ENCODE results near the gene CD99. TPM values are rescaled to one million over a fixed set of nuclear protein-coding genes. Genes with fewer than 3 reads are reported as not detected.
A peak's percentile ranks its signal among the peaks of the same experiment; 100 is the strongest.

Gene CD99
- total RNA-seq, 1 experiment from 2014 or later = 77.9 TPM

- no peak overlapping the region for H3K27ac Mint-ChIP-seq
- H3K27me3 Mint-ChIP-seq (ENCODE audit: low read depth) = no peaks in the 10 kb centered on the region; the same call in 1 of the 2 replicates
- ChIA-PET POLR2A (no interaction called here), CTCF (no interaction called here)
- peaks cover 5% of the 10 kb centered on the region for H3K36me3 Mint-ChIP-seq
- H3K4me1 Mint-ChIP-seq = peaks cover 26% of the 10 kb centered on the region
- no peak for TF ChIP-seq CREB1 (CRISPR knock-in tag; IDR thresholded peaks at IDR 0.05)
- no peak for TF ChIP-seq SP1 (CRISPR knock-in tag; conservative IDR thresholded peaks at IDR 0.05)
- TF ChIP-seq, protein P1, sequence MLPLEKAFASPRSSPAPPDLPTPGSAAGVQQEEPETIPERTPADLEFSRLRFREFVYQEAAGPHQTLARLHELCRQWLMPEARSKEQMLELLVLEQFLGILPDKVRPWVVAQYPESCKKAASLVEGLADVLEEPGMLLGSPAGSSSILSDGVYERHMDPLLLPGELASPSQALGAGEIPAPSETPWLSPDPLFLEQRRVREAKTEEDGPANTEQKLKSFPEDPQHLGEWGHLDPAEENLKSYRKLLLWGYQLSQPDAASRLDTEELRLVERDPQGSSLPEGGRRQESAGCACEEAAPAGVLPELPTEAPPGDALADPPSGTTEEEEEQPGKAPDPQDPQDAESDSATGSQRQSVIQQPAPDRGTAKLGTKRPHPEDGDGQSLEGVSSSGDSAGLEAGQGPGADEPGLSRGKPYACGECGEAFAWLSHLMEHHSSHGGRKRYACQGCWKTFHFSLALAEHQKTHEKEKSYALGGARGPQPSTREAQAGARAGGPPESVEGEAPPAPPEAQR (CRISPR knock-in tag; IDR thresholded peaks at IDR 0.05) = no peak
- TF ChIP-seq GTF2I (CRISPR knock-in tag; conservative IDR thresholded peaks at IDR 0.05) = no peak
- TF ChIP-seq, protein P2, sequence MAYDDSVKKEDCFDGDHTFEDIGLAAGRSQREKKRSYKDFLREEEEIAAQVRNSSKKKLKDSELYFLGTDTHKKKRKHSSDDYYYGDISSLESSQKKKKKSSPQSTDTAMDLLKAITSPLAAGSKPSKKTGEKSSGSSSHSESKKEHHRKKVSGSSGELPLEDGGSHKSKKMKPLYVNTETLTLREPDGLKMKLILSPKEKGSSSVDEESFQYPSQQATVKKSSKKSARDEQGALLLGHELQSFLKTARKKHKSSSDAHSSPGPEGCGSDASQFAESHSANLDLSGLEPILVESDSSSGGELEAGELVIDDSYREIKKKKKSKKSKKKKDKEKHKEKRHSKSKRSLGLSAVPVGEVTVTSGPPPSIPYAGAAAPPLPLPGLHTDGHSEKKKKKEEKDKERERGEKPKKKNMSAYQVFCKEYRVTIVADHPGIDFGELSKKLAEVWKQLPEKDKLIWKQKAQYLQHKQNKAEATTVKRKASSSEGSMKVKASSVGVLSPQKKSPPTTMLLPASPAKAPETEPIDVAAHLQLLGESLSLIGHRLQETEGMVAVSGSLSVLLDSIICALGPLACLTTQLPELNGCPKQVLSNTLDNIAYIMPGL (CRISPR knock-in tag; IDR thresholded peaks at IDR 0.05) = no peak
- TF ChIP-seq FOXK1 (CRISPR knock-in tag; IDR thresholded peaks at IDR 0.05) = no peak
- no peak for TF ChIP-seq GRHL2 (CRISPR knock-in tag; IDR thresholded peaks at IDR 0.05; ENCODE audit: insufficient replicate concordance, severe bottlenecking)
- TF ChIP-seq ARID4B (CRISPR knock-in tag; IDR thresholded peaks at IDR 0.05; ENCODE audit: borderline replicate concordance) = no peak
- TF ChIP-seq ZNF121 (CRISPR knock-in tag; IDR thresholded peaks at IDR 0.05) = no peak
- TF ChIP-seq FOXP4 (CRISPR knock-in tag; IDR thresholded peaks at IDR 0.05) = no peak
- TF ChIP-seq NR2C2 (CRISPR knock-in tag; IDR thresholded peaks at IDR 0.05) = no peak
- TF ChIP-seq ZNF263 (CRISPR knock-in tag; IDR thresholded peaks at IDR 0.05; ENCODE audit: low read depth) = no peak
- TF ChIP-seq SMAD3 (CRISPR knock-in tag; IDR thresholded peaks at IDR 0.05; ENCODE audit: borderline replicate concordance) = no peak
- ATAC-seq (no peak), DNase-seq (ENCODE audit: low spot score) (no peak)
- H3K9me3 Mint-ChIP-seq = peaks cover 23% of the 10 kb centered on the region
- H3K4me3 Mint-ChIP-seq = no peak overlapping the region
Measured at GRCh38 chrX:2766906-2767305, 75.8 kb downstream of the CD99 start.

GRCh38 chrX:2767631-2768455 is 76.7 kb downstream of the CD99 start:
- H3K27ac Mint-ChIP-seq = no peak overlapping the region
- H3K4me1 Mint-ChIP-seq = peaks cover 20% of the 10 kb centered on the region
- peaks cover 5% of the 10 kb centered on the region for H3K27me3 Mint-ChIP-seq (ENCODE audit: low read depth)
- peaks cover 2% of the 10 kb centered on the region for H3K36me3 Mint-ChIP-seq
- H3K9me3 Mint-ChIP-seq = peaks cover 16% of the 10 kb centered on the region
- ATAC-seq (peak; percentile 80), DNase-seq (ENCODE audit: low spot score) (peak; percentile 20)
- ChIA-PET CTCF (no interaction called here), POLR2A (no interaction called here)
- H3K4me3 Mint-ChIP-seq = no peak overlapping the region
- TF ChIP-seq CREB1 (CRISPR knock-in tag; IDR thresholded peaks at IDR 0.05) = no peak
- TF ChIP-seq TEAD4 (CRISPR knock-in tag; IDR thresholded peaks at IDR 0.05) = no peak
- no peak for TF ChIP-seq PREB (CRISPR knock-in tag; IDR thresholded peaks at IDR 0.05; ENCODE audit: borderline replicate concordance)
- TF ChIP-seq KAT7 (CRISPR knock-in tag; IDR thresholded peaks at IDR 0.05; ENCODE audit: borderline replicate concordance) = no peak
- TF ChIP-seq E2F1 (CRISPR knock-in tag; IDR thresholded peaks at IDR 0.05) = no peak
- no peak for TF ChIP-seq CDX4 (CRISPR knock-in tag; IDR thresholded peaks at IDR 0.05; ENCODE audit: borderline replicate concordance)
- TF ChIP-seq HMGA2 (CRISPR knock-in tag; IDR thresholded peaks at IDR 0.05) = no peak

Data from WTC11 (cell line).